ENCODE measurements around the gene ZNF511.

DNA sequence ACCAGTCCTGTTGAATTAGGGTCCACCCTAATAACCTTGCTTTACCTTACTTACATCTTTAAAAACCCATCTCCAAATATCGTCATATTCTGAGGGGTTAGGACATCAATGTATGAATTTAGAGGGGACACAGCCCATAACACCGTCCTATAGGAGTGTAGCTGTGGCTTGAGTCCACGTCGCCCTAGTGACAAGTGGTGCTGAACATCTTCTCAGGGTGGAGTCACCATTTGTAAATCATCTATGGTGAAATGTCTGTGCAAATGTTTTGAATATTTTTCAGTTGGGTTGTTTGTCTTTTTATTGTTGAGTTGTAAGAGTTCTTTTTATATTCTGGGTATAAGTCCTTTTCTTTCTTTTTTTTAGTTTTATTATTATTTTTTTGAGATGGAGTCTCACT lies 33.3 kb downstream of the ZNF511 start:
- TF ChIP-seq, protein P1, sequence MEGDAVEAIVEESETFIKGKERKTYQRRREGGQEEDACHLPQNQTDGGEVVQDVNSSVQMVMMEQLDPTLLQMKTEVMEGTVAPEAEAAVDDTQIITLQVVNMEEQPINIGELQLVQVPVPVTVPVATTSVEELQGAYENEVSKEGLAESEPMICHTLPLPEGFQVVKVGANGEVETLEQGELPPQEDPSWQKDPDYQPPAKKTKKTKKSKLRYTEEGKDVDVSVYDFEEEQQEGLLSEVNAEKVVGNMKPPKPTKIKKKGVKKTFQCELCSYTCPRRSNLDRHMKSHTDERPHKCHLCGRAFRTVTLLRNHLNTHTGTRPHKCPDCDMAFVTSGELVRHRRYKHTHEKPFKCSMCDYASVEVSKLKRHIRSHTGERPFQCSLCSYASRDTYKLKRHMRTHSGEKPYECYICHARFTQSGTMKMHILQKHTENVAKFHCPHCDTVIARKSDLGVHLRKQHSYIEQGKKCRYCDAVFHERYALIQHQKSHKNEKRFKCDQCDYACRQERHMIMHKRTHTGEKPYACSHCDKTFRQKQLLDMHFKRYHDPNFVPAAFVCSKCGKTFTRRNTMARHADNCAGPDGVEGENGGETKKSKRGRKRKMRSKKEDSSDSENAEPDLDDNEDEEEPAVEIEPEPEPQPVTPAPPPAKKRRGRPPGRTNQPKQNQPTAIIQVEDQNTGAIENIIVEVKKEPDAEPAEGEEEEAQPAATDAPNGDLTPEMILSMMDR (IDR thresholded peaks at IDR 0.05) = no peak
- no peak for TF ChIP-seq POLR2A (IDR thresholded peaks at IDR 0.05)
